Lower leg skin (tissue), 4 donors: ENCODE measurements around the gene CHRNA5. TPM values are rescaled to one million over a fixed set of nuclear protein-coding genes. Genes with fewer than 3 reads are reported as not detected.
A peak's percentile ranks its signal among the peaks of the same experiment; 100 is the strongest.

Experiments used
- DNase-seq, 2 donors: peaks; one replicate each; pipeline ENCODE4 v3.0.0-alpha.2; 2019; ENCODE audit warnings: low spot score in 2 of 2
- H3K4me3 ChIP-seq: fragments of 200-600 bp; sonication (generic); 2 replicates; pipeline ENCODE4 v1.5.1; 2017; ENCODE audit warnings: mild to moderate bottlenecking, low read depth; ENCODE audit not compliant: poor library complexity, severe bottlenecking
- CTCF ChIP-seq, 3 donors: fragments of 450-650 bp; IDR thresholded peaks; one replicate each; pipeline ENCODE4 v1.5.1; 2016; ENCODE audit warnings: antibody characterized with exemption in 3 of 3, mild to moderate bottlenecking in 3 of 3, moderate library complexity in 2 of 3
- POLR2A ChIP-seq, 2 donors: fragments of 450-650 bp; IDR thresholded peaks; one replicate each; pipeline ENCODE4 v1.6.1; 2016 to 2017; ENCODE audit warnings: antibody characterized with exemption in 2 of 2, mild to moderate bottlenecking in 1 of 2, moderate library complexity in 1 of 2
- WGBS, 2 donors: methylation state at CpG; one replicate each; pipeline ENCODE4 v1.1.5; 2018; 5-methylcytosine and 5-hydroxymethylcytosine counted together
- intact Hi-C: fragments of 100-400 bp; cut with DNase I; formaldehyde crosslinking; loops from one replicate; pipeline ENCODE4 v1.15.0; 2023; ENCODE audit warnings: low total_unique reads
- total RNA-seq, 4 donors: library from RNA; depleted of rRNA; stranded (reverse); fragments of >200 nt; gene quantifications; one replicate each; pipeline ENCODE4 v1.1.0, GENCODE V29; 2016

CHRNA5 gene
- total RNA-seq, 4 donors from 2014 or later = 0.27 to 0.84 (median 0.64) TPM

- peak in 1 of 2 donors; percentile 54 for DNase-seq
- no peak for TF ChIP-seq POLR2A (IDR thresholded peaks at IDR 0.05)
- no peak overlapping the region for H3K4me3 ChIP-seq
- 44 to 49% methylated on average over 6 of the region's 6 CpGs for WGBS, 2 donors
- intact Hi-C loops = no loop called here
These were observed 62.9 kb downstream of the CHRNA5 start for GRCh38 chr15:78628227-78628626.

- peak in 1 of 2 donors; percentile 76 for DNase-seq
- intact Hi-C loops = no loop called here
- WGBS, 2 donors = 83 to 85% methylated on average over 29 of the region's 29 CpGs
- TF ChIP-seq CTCF (IDR thresholded peaks at IDR 0.05) (no peak), POLR2A (IDR thresholded peaks at IDR 0.05) (no peak)
- no peak overlapping the region for H3K4me3 ChIP-seq
These were observed 63.9 kb downstream of the CHRNA5 start for GRCh38 chr15:78629031-78629715.

- TF ChIP-seq CTCF (IDR thresholded peaks at IDR 0.05) = no peak
- TF ChIP-seq POLR2A (IDR thresholded peaks at IDR 0.05) = no peak
- 92 to 96% methylated on average over 12 of the region's 12 CpGs for WGBS, 2 donors
- no peak overlapping the region for H3K4me3 ChIP-seq
- intact Hi-C loops = no loop called here
- peak in 1 of 2 donors; percentile 36 for DNase-seq
These were observed 64.4 kb downstream of the CHRNA5 start for GRCh38 chr15:78629716-78630065.

- WGBS, 2 donors = 78 to 91% methylated on average over 9 of the region's 9 CpGs
- DNase-seq = peak in 1 of 2 donors; percentile 52
- H3K4me3 ChIP-seq = no peak overlapping the region
- intact Hi-C loops = no loop called here
- no peak for TF ChIP-seq POLR2A (IDR thresholded peaks at IDR 0.05)
- no peak for TF ChIP-seq CTCF (IDR thresholded peaks at IDR 0.05)
These were observed 65.7 kb downstream of the CHRNA5 start for GRCh38 chr15:78630886-78631633.

GRCh38 chr15:78633348-78633747 is 68.0 kb downstream of the CHRNA5 start:
- intact Hi-C loops = no loop called here
- 93 to 96% methylated on average over 2 of the region's 2 CpGs for WGBS, 2 donors
- no peak for TF ChIP-seq CTCF (IDR thresholded peaks at IDR 0.05)
- no peak for TF ChIP-seq POLR2A (IDR thresholded peaks at IDR 0.05)
- no peak for DNase-seq
- no peak overlapping the region for H3K4me3 ChIP-seq
